ENCODE data around the gene C7orf25.

C7orf25 gene

GRCh38 chr7:42922017-42922753 lies 10.3 kb upstream of the C7orf25 start:
- no peak for DNase-seq (ENCODE audit: low read depth)
- TF ChIP-seq, protein P1, sequence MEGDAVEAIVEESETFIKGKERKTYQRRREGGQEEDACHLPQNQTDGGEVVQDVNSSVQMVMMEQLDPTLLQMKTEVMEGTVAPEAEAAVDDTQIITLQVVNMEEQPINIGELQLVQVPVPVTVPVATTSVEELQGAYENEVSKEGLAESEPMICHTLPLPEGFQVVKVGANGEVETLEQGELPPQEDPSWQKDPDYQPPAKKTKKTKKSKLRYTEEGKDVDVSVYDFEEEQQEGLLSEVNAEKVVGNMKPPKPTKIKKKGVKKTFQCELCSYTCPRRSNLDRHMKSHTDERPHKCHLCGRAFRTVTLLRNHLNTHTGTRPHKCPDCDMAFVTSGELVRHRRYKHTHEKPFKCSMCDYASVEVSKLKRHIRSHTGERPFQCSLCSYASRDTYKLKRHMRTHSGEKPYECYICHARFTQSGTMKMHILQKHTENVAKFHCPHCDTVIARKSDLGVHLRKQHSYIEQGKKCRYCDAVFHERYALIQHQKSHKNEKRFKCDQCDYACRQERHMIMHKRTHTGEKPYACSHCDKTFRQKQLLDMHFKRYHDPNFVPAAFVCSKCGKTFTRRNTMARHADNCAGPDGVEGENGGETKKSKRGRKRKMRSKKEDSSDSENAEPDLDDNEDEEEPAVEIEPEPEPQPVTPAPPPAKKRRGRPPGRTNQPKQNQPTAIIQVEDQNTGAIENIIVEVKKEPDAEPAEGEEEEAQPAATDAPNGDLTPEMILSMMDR (IDR thresholded peaks at IDR 0.05; ENCODE audit: control insufficient read depth, extremely low read depth, insufficient read depth) = no peak
- H3K4me3 ChIP-seq (ENCODE audit: low read depth, low read length) = no peak overlapping the region

DNA sequence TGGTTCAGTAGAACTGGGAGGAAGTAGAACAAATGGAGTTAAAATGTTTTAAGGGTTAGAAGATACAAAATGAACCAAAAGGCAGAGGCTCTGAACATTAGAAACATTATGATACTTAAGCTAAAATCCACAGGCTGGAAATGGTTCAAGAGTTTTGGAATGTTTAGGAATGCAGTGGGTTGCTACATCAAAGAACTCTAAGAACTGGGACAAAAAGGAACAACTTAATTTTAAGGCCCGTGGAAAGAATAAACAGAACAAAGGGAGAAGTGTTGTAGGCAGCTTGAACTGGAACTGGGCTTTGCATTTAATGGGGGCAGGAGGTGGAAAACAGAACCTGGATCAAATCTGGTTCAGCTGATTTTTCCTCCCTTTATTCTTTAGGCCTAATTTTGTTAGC lies 3.5 kb upstream of the C7orf25 start:
- no peak for DNase-seq (ENCODE audit: low read depth)
- H3K4me3 ChIP-seq (ENCODE audit: low read depth, low read length) = no peak overlapping the region
- TF ChIP-seq, protein P1 (IDR thresholded peaks at IDR 0.05; ENCODE audit: control insufficient read depth, extremely low read depth, insufficient read depth) = no peak

DNA sequence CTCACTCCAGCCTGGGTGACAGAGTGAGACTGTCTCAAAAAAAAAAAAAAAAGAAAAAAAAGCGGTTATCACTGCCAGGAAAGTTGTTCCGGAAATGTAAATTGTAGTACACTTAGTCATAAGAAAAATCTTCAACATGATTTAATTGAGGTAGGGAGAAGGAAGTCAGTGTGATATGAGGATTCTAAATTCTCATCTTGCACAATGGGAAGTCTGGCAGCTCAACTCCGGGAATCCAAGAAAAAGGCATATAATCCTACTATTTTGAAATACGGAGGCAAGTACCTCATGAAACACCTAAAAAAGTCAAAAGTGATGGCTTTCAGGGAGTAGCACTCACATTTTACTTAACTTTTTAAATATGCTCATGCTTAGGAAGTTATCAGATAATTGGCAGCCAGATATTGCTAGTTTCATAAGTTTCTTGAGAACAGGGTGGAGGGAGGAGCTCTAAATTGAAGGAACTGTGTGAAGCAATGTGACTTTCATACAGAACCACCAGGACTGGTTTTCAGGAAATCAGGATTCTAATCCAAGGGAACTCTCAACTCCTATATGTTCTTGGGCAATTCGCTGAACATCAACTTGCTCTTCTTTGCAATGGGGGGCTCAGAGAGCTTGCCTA lies 2.7 kb upstream of the C7orf25 start:
- TF ChIP-seq, protein P1 (IDR thresholded peaks at IDR 0.05; ENCODE audit: control insufficient read depth, extremely low read depth, insufficient read depth) = no peak
- no peak overlapping the region for H3K4me3 ChIP-seq (ENCODE audit: low read depth, low read length)
- no peak for DNase-seq (ENCODE audit: low read depth)

DNA sequence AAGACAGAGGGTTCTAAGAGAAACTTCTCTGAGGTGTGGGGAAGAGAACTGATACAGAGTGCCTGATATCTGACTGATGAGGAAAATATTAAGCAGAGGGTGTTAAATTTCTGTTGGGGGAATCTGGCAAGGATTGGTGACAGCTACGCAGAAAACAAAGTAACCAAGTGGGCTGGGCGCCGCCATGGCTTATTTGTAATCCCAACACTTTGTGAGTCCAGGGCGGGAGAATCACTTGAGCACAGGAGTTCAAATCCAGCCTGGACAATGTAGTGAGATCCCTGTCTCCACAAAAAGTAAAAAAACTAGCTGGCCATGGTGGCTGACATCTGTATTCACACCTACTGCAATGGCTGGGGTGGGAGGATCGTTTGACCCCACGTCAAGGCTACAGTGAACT lies 2.1 kb upstream of the C7orf25 start:
- TF ChIP-seq, protein P1 (IDR thresholded peaks at IDR 0.05; ENCODE audit: control insufficient read depth, extremely low read depth, insufficient read depth) = no peak
- DNase-seq (ENCODE audit: low read depth) = no peak
- H3K4me3 ChIP-seq (ENCODE audit: low read depth, low read length) = no peak overlapping the region

GRCh38 chr7:42913591-42913990 lies 1.7 kb upstream of the C7orf25 start:
- TF ChIP-seq, protein P1 (IDR thresholded peaks at IDR 0.05; ENCODE audit: control insufficient read depth, extremely low read depth, insufficient read depth) = no peak
- no peak for DNase-seq (ENCODE audit: low read depth)
- H3K4me3 ChIP-seq (ENCODE audit: low read depth, low read length) = no peak overlapping the region

DNA sequence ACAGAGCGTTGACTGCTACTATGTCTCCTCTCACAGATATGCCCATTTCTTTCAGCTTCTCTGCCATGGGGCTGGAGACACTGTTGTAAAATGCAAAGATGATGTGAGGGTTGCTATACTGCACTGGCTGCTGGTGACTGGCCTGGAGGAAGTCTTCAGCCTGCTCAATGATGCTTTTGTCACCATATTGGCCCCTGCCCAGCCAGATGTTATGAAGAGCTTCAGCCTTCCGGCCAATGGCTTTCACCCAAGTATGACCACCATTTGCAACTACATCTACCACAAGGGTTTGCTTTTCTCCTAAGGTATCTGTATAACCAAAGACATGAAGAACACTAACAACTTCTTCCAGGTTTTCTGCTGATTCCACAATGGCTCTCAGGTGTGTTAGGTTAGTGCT lies 1.6 kb downstream of the C7orf25 start:
- no peak overlapping the region for H3K4me3 ChIP-seq (ENCODE audit: low read depth, low read length)
- no peak for DNase-seq (ENCODE audit: low read depth)
- TF ChIP-seq, protein P1 (IDR thresholded peaks at IDR 0.05; ENCODE audit: control insufficient read depth, extremely low read depth, insufficient read depth) = no peak
